NB4 (cell line): ENCODE data around the gene MRPL44.

ENCODE experiments used
- DNase-seq: peaks from one replicate; pipeline ENCODE4 v3.0.0; 2010; ENCODE audit warnings: low read depth
- H3K4me3 ChIP-seq: one replicate; pipeline ENCODE4 v1.5.1; 2011; ENCODE audit warnings: mild to moderate bottlenecking, low read depth, low read length, moderate library complexity
- MYC ChIP-seq: IDR thresholded peaks from 2 replicates; pipeline ENCODE4 v1.6.1; 2011; ENCODE audit warnings: low read depth, low read length
- POLR2A ChIP-seq: IDR thresholded peaks from 2 replicates; pipeline ENCODE4 v1.6.1; 2011; ENCODE audit warnings: mild to moderate bottlenecking; ENCODE audit not compliant: insufficient read length; ENCODE audit errors: extremely low read depth
- TF ChIP-seq, protein P1 (sequence below): IDR thresholded peaks from 2 replicates; pipeline ENCODE4 v1.6.1; 2011; ENCODE audit warnings: low read depth, low read length
- TF ChIP-seq, protein P2 (sequence below): IDR thresholded peaks from one replicate; pipeline ENCODE4 v1.5.1; 2012; ENCODE audit warnings: low read depth, low read length

The MRPL44 gene

DNA sequence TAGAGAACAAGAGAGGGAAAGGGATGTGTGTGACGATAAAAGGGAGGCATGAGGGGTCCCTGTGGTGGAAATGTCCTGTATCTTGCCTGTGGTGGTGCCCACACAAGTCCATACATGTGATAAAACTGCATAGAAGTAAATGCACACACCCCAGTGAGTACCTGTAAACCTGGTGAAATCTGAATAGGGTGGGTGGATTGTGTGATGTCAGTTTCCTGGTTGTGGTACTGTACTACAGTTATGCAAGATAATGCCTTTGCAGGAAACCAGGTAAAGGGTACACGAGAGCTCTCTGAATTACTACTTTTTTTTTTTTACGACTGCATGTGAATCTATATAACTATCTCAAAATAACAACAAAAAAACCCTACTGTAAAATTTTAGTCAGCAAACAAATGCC lies 59.7 kb downstream of the MRPL44 start:
- no peak overlapping the region for H3K4me3 ChIP-seq
- no peak for DNase-seq
- TF ChIP-seq, protein P1, sequence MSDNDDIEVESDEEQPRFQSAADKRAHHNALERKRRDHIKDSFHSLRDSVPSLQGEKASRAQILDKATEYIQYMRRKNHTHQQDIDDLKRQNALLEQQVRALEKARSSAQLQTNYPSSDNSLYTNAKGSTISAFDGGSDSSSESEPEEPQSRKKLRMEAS, result no peak
- no peak for TF ChIP-seq POLR2A
- TF ChIP-seq, protein P2, sequence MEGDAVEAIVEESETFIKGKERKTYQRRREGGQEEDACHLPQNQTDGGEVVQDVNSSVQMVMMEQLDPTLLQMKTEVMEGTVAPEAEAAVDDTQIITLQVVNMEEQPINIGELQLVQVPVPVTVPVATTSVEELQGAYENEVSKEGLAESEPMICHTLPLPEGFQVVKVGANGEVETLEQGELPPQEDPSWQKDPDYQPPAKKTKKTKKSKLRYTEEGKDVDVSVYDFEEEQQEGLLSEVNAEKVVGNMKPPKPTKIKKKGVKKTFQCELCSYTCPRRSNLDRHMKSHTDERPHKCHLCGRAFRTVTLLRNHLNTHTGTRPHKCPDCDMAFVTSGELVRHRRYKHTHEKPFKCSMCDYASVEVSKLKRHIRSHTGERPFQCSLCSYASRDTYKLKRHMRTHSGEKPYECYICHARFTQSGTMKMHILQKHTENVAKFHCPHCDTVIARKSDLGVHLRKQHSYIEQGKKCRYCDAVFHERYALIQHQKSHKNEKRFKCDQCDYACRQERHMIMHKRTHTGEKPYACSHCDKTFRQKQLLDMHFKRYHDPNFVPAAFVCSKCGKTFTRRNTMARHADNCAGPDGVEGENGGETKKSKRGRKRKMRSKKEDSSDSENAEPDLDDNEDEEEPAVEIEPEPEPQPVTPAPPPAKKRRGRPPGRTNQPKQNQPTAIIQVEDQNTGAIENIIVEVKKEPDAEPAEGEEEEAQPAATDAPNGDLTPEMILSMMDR, result no peak
- no peak for TF ChIP-seq MYC
